Adrenal gland (tissue), 5 donors: ENCODE measurements around the gene DNAJB5.

ENCODE experiments used
- CTCF ChIP-seq, 6 experiments: fragments of 450-650 bp in 4 of 6; fragments of 200-600 bp in 2 of 6; sonication (generic) in 1 of 6; IDR thresholded peaks; 1 replicate in 5 of 6; 2 replicates in 1 of 6; pipeline versions ENCODE4 v1.5.1 to v1.8.0; 2016 to 2021; ENCODE audit warnings: antibody characterized with exemption in 6 of 6, mild to moderate bottlenecking in 2 of 6, moderate library complexity in 1 of 6
- POLR2A ChIP-seq, 2 donors: fragments of 450-650 bp; IDR thresholded peaks; one replicate each; pipeline ENCODE4 v1.6.1; 2017; ENCODE audit warnings: antibody characterized with exemption in 2 of 2, mild to moderate bottlenecking in 2 of 2, moderate library complexity in 1 of 2
- donor health status: DM: no; HTN: no; CAD: no.

- no peak for TF ChIP-seq CTCF (IDR thresholded peaks at IDR 0.05)
- peak in 1 of 2 donors; percentile 17 for TF ChIP-seq POLR2A (IDR thresholded peaks at IDR 0.05)
Observed at GRCh38 chr9:34989946-34990635, 546 bp downstream of the DNAJB5 start.
